Measurements from ENCODE around the gene HACL1.

Gene HACL1

DNA sequence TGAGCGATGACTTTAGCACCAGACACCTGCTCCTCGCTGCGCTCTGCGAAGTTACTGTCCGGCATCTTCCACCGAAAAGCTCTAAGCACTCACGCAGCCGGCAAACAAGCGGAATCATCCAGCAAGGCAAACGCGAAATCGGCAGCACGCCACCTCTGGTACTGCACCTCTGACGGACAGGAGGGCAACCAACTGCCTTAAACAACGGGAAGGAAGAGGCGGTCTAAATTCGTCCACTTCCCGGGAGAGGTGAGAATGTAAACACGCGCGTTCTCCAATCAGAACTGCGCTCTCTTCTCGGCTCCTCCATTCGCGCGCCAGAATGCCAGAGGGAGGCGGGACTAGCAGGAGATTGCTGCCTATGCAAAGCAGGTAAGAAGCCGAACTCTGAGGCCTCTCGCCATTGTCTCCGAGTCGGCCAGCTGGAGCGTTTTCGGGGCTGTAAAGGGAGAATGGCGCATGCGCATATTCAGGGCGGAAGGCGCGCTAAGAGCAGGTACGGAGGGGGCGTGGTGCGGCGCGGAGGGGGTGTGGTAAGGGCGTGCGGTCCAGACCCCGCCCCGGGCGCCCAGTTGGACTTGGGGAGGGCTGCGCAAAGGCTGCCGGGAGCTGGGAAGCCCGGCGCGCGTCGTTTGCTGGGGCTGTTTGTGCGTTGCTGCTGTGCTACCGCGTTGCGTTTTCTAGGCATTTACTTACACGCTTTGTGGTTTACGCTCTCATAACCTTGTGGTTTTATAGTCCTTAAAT is at the start of gene HACL1, which contains the start of gene BTD:
Gene HACL1 (minus strand): TSS at position 171 of the 747 bp plus-strand sequence. CDS start 106 bp downstream, at position 65.
Gene BTD (plus strand): TSS at position 347 of the 747 bp plus-strand sequence. CDS start 33,695 bp downstream, outside the sequence.
- DNase-seq (ENCODE audit: low spot score) = peak; percentile 93
- in situ Hi-C loops (cut with MboI; ENCODE audit: low sequenced_read_pairs, unreplicated experiment) = no loop called here
- TF ChIP-seq, protein P1, sequence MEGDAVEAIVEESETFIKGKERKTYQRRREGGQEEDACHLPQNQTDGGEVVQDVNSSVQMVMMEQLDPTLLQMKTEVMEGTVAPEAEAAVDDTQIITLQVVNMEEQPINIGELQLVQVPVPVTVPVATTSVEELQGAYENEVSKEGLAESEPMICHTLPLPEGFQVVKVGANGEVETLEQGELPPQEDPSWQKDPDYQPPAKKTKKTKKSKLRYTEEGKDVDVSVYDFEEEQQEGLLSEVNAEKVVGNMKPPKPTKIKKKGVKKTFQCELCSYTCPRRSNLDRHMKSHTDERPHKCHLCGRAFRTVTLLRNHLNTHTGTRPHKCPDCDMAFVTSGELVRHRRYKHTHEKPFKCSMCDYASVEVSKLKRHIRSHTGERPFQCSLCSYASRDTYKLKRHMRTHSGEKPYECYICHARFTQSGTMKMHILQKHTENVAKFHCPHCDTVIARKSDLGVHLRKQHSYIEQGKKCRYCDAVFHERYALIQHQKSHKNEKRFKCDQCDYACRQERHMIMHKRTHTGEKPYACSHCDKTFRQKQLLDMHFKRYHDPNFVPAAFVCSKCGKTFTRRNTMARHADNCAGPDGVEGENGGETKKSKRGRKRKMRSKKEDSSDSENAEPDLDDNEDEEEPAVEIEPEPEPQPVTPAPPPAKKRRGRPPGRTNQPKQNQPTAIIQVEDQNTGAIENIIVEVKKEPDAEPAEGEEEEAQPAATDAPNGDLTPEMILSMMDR (IDR thresholded peaks at IDR 0.05; ENCODE audit: borderline replicate concordance, control extremely low read depth, extremely low read depth, insufficient read depth, missing control alignments) = peak; percentile 19

DNA sequence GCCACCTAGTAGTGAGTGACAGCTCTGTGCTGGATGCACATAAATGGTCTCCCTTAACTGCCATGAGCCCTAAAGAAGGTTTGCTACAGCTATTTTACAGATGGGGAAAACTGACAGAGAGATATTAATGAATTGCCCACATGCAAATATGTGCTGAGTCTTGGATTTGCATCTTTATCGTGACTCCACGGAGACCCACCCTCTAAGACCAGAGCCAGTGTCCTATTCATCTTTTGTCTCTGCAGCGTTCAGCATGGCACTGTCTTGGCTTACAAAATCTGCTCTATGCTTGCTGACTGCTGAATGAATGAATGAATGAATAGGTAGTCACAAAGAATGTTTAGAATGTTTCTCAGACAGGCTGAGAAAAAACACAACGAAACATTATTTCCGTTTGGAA is 48.5 kb upstream of the HACL1 start:
- in situ Hi-C loops (cut with MboI; ENCODE audit: low sequenced_read_pairs, unreplicated experiment) = no loop called here
- TF ChIP-seq, protein P1 (IDR thresholded peaks at IDR 0.05; ENCODE audit: borderline replicate concordance, control extremely low read depth, extremely low read depth, insufficient read depth, missing control alignments) = no peak
- no peak for DNase-seq (ENCODE audit: low spot score)

DNA sequence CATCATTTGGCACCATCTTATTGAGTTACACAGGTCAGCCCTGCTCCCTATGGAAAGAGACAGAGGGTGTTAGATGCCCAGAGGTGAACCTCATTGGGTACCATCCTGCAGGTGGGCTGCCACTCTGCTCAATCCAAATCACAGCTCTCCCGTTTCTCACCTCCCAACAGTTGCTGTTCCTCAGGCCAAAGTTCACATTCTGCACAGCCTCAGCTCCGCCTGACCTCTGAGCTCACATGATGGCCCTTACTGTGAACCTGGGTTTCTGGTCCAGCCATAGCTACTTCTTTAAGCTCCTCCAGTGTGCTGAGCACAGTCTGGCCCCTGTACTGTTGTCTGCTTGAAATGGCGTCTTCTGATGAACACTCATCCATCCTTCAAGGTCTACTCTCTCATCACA is 48.0 kb upstream of the HACL1 start:
- in situ Hi-C loops (cut with MboI; ENCODE audit: low sequenced_read_pairs, unreplicated experiment) = no loop called here
- TF ChIP-seq, protein P1 (IDR thresholded peaks at IDR 0.05; ENCODE audit: borderline replicate concordance, control extremely low read depth, extremely low read depth, insufficient read depth, missing control alignments) = no peak
- DNase-seq (ENCODE audit: low spot score) = no peak

DNA sequence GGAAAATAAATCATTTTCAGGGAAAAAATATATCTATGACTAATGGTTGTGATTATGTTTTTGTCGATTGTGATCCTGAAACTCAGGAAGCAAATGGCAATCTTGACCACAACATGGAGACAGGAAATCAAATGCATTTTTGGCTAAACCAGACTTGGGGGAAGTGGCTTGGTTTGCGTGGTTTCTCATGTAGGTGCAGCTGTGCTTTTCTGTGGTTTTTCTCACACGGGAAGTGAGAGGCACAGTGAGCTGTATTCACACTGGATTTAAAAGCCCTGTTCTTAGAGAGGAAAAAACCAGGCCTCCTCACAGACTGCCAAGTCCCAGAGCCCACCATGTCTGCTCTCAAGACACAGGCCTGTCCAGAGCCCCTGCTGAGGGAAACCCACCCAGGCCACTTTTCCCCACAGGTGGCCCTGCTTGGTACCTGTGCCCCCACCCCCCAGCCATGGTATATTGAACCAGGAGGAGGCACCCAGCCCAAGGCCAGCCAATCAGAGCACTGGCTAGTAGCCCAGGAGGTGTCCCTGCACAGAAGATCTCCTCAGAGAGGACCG is 46.3 kb upstream of the HACL1 start:
- TF ChIP-seq, protein P1 (IDR thresholded peaks at IDR 0.05; ENCODE audit: borderline replicate concordance, control extremely low read depth, extremely low read depth, insufficient read depth, missing control alignments) = no peak
- DNase-seq (ENCODE audit: low spot score) = peak; percentile 71
- in situ Hi-C loops (cut with MboI; ENCODE audit: low sequenced_read_pairs, unreplicated experiment) = no loop called here

DNA sequence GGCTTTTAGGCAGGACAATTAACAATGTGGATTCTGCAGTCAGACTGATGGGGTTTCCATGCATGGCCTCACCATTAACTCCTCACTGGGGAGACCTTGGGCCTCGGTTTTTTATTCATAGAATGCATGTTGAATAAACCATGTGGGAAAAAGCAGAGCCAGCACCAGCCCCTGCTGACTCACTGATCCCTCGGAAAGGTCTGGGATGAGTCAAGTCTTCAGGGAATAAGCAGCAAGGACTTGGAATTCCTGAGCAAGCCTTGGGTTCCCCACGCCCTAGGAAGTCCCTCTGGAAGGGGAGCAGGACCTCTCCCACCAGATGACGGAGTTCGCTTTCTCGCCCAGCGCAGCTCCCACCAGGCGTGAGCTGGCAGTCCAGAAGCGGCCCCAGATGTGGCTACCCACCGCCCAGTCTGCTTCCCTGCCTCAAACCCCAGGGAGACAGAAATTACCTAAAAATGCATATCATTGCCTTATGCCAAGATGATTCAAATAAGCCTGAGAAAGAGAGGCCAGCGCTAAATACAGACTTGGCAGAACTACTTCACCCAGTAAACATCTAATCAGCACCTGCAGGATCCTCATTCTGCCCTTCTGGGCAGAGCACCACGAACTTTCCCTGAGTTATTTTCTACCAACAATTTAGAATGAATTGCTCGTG is 45.6 kb upstream of the HACL1 start:
- DNase-seq (ENCODE audit: low spot score) = no peak
- TF ChIP-seq, protein P1 (IDR thresholded peaks at IDR 0.05; ENCODE audit: borderline replicate concordance, control extremely low read depth, extremely low read depth, insufficient read depth, missing control alignments) = no peak
- in situ Hi-C loops (cut with MboI; ENCODE audit: low sequenced_read_pairs, unreplicated experiment) = no loop called here

DNA sequence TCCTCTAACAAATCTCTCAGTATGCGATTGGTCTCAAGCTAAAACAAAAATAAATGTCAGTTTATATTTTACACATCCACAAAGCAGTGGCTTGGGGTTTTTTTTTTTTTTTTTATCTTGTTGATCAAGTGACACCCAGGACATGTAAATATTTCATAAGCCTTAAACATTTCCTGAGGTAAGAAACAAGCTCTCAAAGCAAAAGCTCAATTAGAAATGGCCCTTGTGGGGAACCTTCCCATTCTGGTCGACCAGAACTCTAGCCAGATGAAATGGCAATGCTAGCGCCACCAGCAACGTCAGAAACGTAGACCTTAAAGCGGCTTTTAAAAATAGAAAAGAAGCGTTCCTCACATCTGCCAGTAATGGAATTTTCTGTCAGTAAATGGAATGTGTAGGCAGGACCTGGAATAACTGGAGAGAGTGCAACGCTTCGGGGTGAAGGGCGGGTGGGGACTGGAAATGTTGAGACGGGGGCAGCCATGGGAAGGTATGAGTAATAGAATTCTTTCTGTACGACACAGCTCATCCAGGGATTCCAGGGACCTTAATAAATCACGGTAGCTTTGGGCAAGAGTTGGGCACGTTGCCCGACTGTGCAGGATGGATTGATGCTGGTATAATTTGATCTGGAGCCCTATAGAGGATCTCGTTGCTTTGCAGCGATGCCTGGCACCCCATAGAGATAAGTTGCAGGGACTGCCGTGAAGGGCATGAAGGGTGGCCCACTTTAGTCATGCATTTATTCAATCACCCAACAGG is 44.6 kb upstream of the HACL1 start:
- no peak for DNase-seq (ENCODE audit: low spot score)
- in situ Hi-C loops (cut with MboI; ENCODE audit: low sequenced_read_pairs, unreplicated experiment) = no loop called here
- TF ChIP-seq, protein P1 (IDR thresholded peaks at IDR 0.05; ENCODE audit: borderline replicate concordance, control extremely low read depth, extremely low read depth, insufficient read depth, missing control alignments) = no peak

Measured in GM13976 (cell line).